HG03025 (cell line): ENCODE results near the gene RBM22.
"Not testable (repeated sequence)": the region's sequence is repeated elsewhere in the genome, so short reads cannot be mapped to it uniquely, and the experiment has no call there.

Experiments
- ATAC-seq: cut with Tn5 transposase; IDR thresholded peaks from one replicate; pipeline ENCODE4 v1.9.1; 2021; ENCODE audit warnings: mild to moderate bottlenecking, moderate library complexity; ENCODE audit not compliant: unreplicated experiment, low FRiP score

RBM22 gene

GRCh38 chr5:150700594-150701377, at the start of gene RBM22:
RBM22 (minus strand) TSS chr5:150701062; CDS start chr5:150700985, 77 bp downstream.
- ATAC-seq = peak; percentile 96

- no peak for ATAC-seq
Observed at GRCh38 chr5:150750469-150750868, 49.6 kb upstream of the RBM22 start.

DNA sequence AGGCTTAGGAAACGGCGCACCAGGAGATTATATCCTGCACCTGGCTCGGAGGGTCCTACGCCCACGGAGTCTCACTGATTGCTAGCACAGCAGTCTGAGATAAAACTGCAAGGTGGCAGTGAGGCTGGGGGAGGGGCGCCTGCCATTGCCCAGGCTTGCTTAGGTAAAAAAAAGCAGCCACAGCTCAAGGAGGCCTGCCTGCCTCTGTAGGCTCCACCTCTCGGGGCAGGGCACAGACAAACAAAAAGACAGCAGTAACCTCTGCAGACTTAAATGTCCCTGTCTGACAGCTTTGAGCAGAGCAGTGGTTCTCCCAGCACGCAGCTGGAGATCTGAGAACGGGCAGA, 42.3 kb upstream of the RBM22 start:
- not testable (repeated sequence) for ATAC-seq

- not testable (repeated sequence) for ATAC-seq
Observed at GRCh38 chr5:150742455-150743141, 41.7 kb upstream of the RBM22 start.

DNA sequence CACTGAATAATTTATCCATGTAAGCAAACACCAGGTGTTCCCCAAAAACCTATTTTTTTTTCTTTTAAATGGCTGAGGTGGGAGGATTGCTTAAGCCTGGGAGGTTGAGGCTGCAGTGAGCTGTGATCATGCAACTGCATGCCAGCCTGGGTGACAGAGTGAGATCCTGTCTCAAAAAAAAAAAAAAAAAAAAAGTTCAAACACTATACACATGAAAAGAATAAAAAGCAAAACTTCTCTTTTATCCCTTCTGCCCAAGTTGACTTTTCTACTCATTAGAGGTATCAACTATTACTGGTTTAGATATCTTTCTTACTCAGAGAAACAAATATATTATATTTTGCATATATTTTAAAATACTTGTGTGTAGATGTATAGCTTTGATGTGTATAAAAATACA, 40.1 kb upstream of the RBM22 start:
- no peak for ATAC-seq

DNA sequence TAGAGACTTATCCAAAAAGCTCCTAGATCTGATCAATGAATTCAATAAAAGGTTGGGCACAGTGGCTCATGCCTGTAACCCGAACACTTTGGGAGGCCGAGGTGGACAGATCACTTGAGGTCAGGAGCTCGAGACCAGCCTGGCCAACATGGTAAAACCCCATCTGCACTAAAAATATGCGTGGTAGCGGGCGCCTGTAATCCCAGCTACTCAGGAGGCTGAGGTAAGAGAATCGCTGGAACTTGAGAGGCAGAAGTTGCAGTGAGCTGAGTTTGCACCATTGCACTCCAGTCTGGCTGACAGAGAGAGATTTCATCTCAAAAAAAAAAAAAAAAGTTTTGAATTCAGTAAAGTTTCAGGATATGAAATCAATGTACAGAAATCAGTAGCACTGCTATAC, 38.0 kb upstream of the RBM22 start:
- ATAC-seq = no peak

DNA sequence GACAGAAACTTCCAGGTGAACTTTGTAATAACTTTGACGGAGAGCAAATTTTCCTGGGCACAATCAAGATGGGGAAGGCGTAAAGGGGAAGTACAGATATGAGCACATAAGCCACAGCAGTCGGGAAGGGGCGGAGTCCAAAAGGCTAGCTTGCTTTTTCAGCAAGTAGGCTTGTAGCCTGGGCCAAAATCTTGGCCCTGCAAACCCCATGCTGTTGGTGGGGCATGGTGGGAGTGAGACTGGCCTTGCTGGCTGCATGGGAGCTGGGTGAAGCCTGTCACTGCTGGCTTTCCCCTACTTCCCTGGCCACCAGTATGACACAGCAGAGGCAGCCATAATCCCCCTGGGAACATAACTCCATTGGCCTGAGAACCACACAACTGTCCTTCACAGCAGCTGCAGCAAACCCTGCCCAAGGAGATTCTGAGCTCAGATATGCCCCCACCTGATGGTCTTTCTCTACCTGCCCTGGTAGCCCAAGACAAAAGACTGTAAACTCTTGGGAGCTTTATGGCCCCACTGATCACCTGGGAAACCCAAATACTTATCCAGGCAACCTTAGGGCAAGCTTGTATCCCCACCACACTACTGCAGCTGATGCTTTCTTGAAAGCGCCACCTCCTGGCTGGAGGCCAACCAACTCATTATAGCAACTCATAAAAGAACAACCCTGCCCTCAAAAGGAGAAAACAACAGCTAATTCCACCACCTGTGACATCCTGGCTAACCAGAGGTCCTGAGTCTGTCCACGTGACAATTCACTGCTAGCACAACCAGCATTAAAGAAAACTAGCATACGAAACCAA, 33.9 kb upstream of the RBM22 start:
- ATAC-seq = no peak

DNA sequence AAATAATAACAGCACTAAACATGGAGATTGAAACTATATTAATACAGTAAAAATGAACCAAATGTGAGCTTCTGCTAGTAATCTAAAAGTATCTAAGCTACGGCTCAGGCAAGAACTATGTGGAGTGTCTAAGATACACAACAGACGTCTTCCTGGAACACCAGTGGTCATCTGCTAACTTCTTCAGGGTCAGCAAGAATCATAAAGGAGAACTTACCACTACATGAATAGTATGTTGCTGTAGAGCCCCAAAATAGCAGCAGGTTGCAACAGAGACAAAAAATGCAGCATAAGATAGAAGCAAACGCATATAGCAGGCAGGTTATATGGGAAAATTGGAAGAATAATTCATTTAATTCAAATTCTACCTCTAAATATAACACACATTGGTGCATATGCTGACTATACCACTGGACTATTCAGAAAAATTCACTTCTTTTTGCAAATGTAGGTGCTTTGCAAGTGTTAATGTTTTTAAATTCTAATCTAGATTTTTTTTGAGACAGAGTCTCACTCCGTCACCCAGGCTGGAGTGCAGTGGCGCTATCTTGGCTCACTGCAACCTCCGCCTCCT, 30.9 kb upstream of the RBM22 start:
- no peak for ATAC-seq

DNA sequence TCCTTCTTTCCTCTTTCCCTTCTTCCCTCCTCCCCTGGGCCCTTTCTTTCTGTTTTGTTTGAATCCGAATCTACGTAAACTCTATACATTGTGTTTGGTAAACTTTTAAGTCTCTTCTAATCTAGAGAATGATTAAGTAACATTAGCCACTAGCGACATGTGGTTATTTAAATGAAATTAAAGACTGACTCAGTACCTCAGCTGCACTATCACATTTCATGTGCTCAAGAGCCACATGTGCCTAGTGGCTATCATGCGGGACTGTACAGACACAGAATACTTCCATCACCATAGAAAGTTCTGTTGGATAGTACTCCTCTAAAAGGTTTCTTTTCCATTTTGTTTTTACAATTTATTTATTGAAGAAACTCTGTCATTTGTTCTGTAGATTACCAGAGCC, 29.0 kb upstream of the RBM22 start:
- no peak for ATAC-seq

GRCh38 chr5:150723845-150724244, 23.0 kb upstream of the RBM22 start:
- ATAC-seq = no peak

- ATAC-seq = no peak
Observed at GRCh38 chr5:150710165-150710564, 9.3 kb upstream of the RBM22 start.

GRCh38 chr5:150706776-150707390, 6.0 kb upstream of the RBM22 start:
- no peak for ATAC-seq

- no peak for ATAC-seq
Observed at GRCh38 chr5:150703762-150704161, 2.9 kb upstream of the RBM22 start.

- no peak for ATAC-seq
Observed at GRCh38 chr5:150700246-150700593, 642 bp downstream of the RBM22 start.

DNA sequence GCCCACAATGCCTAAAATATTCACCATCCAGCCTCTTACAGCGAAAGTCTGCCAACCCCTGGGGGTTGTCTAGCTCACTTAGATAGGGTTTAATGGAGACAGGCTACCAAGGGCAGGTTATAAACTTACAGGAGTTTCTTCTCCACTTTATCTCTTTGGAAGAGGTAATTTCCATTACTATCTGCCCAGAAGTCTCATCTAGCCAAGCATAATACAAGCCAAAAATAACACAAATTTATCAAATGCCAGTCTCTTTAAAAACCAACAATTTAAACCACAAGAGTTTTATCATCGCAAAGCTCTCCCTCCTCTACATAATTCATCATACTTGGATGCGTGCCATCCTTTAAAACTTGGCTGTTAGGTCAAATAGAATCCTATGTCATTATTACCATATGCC, 6.2 kb downstream of the RBM22 start:
- ATAC-seq = no peak

GRCh38 chr5:150692276-150692675, 8.6 kb downstream of the RBM22 start:
- no peak for ATAC-seq

- no peak for ATAC-seq
Observed at GRCh38 chr5:150690760-150691159, 10.1 kb downstream of the RBM22 start.

GRCh38 chr5:150689120-150689519, 11.7 kb downstream of the RBM22 start:
- ATAC-seq = no peak

DNA sequence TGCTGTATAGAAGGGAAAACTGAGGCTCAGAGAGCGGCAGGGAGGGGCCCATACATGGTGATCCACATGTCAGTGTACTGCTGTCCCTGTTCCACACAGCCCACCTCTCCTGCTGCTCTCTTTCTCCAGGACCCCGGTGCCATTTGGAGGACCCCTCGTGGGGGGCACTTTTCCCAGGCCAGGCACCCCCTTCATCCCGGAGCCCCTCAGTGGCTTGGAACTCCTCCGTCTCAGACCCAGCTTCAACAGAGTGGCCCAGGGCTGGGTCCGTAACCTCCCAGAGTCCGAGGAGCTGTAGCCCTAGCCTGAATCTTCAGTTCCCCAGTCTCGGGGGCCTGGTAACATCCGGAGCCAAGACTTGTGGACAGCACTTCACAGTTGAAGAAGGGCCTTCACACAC, 24.3 kb downstream of the RBM22 start:
- ATAC-seq = no peak

DNA sequence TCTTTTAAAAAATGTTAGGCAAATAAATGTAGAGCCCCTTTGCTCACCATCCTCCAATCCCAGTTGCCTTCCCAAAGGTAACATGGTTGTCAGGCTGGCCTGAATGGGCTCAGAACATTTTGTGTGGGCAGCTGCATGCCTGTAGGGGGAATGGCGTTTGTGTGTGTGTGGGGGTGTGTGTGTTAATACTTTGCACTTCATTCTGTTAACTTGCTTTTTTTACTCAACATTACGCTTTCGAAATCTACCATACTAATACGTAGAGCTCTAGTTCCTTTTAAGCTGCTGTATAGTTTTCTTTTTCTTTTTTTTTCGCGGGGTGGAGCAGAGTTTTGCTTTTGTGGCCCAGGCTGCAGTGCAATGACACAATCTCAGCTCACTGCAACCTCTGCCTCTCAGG, 25.8 kb downstream of the RBM22 start:
- no peak for ATAC-seq
